Measurements from ENCODE around the gene WDR1.

DNA sequence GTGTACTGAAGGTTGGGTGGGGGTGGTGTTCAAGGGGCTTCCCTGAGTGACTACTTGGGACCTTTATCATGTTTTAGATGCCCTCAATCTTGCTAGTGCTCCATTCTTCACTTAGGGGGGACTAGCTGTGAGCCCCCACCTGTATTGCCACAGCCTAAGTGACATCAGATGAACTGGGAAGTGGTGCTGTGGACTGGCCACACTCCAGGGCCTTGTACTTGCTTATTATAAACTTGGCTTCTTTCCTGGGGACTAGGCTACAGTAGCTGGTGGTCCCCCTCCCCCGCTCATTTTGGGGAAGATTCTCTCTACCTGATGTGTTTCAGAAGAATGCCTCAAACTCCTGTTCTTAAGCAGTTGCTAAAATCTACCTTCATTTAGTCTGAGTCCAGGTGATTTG is 46.7 kb upstream of the WDR1 start:
- no peak for TF ChIP-seq POLR2A (IDR thresholded peaks at IDR 0.05)
- TF ChIP-seq, protein P1, sequence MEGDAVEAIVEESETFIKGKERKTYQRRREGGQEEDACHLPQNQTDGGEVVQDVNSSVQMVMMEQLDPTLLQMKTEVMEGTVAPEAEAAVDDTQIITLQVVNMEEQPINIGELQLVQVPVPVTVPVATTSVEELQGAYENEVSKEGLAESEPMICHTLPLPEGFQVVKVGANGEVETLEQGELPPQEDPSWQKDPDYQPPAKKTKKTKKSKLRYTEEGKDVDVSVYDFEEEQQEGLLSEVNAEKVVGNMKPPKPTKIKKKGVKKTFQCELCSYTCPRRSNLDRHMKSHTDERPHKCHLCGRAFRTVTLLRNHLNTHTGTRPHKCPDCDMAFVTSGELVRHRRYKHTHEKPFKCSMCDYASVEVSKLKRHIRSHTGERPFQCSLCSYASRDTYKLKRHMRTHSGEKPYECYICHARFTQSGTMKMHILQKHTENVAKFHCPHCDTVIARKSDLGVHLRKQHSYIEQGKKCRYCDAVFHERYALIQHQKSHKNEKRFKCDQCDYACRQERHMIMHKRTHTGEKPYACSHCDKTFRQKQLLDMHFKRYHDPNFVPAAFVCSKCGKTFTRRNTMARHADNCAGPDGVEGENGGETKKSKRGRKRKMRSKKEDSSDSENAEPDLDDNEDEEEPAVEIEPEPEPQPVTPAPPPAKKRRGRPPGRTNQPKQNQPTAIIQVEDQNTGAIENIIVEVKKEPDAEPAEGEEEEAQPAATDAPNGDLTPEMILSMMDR (IDR thresholded peaks at IDR 0.05), result no peak

All from testis (tissue), 2 donors.